ENCODE results near the gene OR9G1.
"Not testable (repeated sequence)": the region's sequence is repeated elsewhere in the genome, so short reads cannot be mapped to it uniquely, and the experiment has no call there.

Gene OR9G1

GRCh38 chr11:56698795-56699194, at the start of gene OR9G1:
TSS of gene OR9G1 (plus strand) at chr11:56699095. CDS start at chr11:56700388, 1,293 bp downstream.
- TF ChIP-seq, protein P1, sequence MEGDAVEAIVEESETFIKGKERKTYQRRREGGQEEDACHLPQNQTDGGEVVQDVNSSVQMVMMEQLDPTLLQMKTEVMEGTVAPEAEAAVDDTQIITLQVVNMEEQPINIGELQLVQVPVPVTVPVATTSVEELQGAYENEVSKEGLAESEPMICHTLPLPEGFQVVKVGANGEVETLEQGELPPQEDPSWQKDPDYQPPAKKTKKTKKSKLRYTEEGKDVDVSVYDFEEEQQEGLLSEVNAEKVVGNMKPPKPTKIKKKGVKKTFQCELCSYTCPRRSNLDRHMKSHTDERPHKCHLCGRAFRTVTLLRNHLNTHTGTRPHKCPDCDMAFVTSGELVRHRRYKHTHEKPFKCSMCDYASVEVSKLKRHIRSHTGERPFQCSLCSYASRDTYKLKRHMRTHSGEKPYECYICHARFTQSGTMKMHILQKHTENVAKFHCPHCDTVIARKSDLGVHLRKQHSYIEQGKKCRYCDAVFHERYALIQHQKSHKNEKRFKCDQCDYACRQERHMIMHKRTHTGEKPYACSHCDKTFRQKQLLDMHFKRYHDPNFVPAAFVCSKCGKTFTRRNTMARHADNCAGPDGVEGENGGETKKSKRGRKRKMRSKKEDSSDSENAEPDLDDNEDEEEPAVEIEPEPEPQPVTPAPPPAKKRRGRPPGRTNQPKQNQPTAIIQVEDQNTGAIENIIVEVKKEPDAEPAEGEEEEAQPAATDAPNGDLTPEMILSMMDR (IDR thresholded peaks at IDR 0.05; ENCODE audit: low read depth, low read length), result no peak
- DNase-seq (ENCODE audit: extremely low read depth, low read depth), result no peak

- TF ChIP-seq, protein P1 (IDR thresholded peaks at IDR 0.05; ENCODE audit: low read depth, low read length), result no peak
- no peak for DNase-seq (ENCODE audit: extremely low read depth, low read depth)
Measured at GRCh38 chr11:56659755-56660154, 39.1 kb upstream of the OR9G1 start.

- TF ChIP-seq, protein P1 (IDR thresholded peaks at IDR 0.05; ENCODE audit: low read depth, low read length), result no peak
- no peak for DNase-seq (ENCODE audit: extremely low read depth, low read depth)
Measured at GRCh38 chr11:56663386-56663785, 35.5 kb upstream of the OR9G1 start, which contains the start of gene OR5AR1. TSS of gene OR5AR1 (plus strand) at chr11:56663686. CDS start at chr11:56663686, 0 bp downstream.

DNA sequence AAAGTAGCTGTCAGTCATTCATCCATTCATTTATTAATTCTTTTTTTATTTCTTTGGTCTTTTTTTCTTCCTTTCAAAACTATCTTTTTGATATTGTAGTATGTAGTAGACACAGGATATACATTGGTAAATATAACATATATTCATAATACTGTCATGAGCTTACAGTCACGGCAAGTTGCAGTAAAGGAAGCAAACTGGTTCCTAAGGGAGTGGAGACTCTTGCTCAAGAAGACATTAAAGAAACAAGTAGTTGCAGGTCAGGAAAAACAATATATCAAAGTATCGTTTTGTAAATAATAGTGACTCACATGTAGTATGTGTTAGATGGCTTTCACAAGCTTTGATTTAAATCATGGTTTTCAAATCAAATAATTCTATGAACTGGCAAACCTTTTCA, 27.9 kb upstream of the OR9G1 start:
- DNase-seq (ENCODE audit: extremely low read depth, low read depth), result no peak
- TF ChIP-seq, protein P1 (IDR thresholded peaks at IDR 0.05; ENCODE audit: low read depth, low read length), result no peak

DNA sequence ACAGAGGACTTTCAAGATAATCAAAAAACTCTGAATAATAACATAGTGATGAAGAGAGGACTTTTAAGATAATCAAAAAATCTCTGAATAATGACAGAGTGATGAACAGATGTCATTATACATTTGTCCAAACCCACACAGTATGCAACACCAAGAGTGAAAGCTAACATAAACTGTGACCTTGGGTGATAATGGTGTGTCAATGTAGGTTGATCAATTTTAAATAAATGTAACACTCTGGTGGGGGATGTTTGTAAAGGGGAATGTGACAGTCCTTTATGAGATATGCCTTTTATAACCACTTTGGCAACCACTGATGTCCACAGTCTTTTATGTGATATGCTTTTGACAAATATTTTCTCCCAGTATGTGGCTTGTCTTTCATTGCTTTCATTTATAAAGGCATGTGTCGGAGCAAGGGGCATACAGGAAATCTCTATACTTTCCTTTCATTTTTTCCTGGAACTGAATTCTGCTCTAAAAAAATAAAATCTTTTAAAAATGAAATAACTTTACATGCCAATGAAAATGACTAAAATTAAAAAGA, 10.3 kb upstream of the OR9G1 start:
- TF ChIP-seq, protein P1 (IDR thresholded peaks at IDR 0.05; ENCODE audit: low read depth, low read length), result no peak
- DNase-seq (ENCODE audit: extremely low read depth, low read depth), result no peak

DNA sequence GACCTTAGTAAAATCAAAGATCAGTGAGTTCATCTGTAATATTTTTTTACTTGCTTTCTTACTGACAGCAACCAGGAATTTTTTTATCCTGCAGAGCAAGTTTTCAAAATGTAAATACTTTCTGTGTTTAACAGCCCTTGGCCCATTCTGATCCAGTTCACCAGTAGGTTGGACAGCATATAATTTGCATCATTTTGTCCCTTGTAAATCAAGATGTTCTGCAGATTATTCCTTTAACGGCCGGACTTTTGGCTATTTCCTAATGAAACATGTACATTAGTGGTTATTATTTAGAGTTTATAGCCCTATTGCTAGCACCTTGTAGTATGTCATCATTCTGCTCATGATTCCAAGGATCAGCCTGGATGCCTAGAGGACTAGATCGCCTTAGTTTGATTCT, 7.7 kb upstream of the OR9G1 start:
- DNase-seq (ENCODE audit: extremely low read depth, low read depth), result not testable (repeated sequence)

- DNase-seq (ENCODE audit: extremely low read depth, low read depth), result no peak
- TF ChIP-seq, protein P1 (IDR thresholded peaks at IDR 0.05; ENCODE audit: low read depth, low read length), result no peak
Measured at GRCh38 chr11:56693428-56693827, 5.5 kb upstream of the OR9G1 start.

DNA sequence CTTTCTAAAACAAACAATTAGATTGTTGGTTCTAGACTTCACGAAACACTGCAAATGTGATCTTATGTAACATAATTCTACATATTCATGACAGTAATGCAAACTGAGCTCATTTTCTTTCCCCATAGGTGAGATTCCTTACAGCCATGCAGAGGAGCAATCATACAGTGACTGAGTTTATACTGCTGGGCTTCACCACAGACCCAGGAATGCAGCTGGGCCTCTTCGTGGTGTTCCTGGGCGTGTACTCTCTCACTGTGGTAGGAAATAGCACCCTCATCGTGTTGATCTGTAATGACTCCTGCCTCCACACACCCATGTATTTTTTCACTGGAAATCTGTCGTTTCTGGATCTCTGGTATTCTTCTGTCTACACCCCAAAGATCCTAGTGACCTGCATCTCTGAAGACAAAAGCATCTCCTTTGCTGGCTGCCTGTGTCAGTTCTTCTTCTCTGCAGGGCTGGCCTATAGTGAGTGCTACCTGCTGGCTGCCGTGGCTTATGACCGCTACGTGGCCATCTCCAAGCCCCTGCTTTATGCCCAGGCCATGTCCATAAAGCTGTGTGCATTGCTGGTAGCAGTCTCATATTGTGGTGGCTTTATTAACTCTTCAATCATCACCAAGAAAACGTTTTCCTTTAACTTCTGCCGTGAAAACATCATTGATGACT, 1.5 kb downstream of the OR9G1 start:
- no peak for DNase-seq (ENCODE audit: extremely low read depth, low read depth)
- TF ChIP-seq, protein P1 (IDR thresholded peaks at IDR 0.05; ENCODE audit: low read depth, low read length), result no peak
